ENCODE measurements around the gene PHRF1.

The PHRF1 gene

GRCh38 chr11:598005-598680 is 21.9 kb downstream of the PHRF1 start:
- no peaks in the 10 kb centered on the region for H3K9me2 ChIP-seq (replicated peaks; ENCODE audit: insufficient read depth, low read length)
- no peaks in the 10 kb centered on the region for H3K9me3 ChIP-seq (replicated peaks; ENCODE audit: insufficient read depth, low read length)
- no peak overlapping the region for H3K4me2 ChIP-seq (ENCODE audit: low read depth, low read length)
- no peaks in the 10 kb centered on the region for H3F3A ChIP-seq (ENCODE audit: insufficient read depth, low read length)
- peaks cover 19% of the 10 kb centered on the region; the same call in 1 of the 2 replicates for H3K36me3 ChIP-seq (replicated peaks; ENCODE audit: insufficient read depth, low read length)
- no peak overlapping the region for H2AFZ ChIP-seq (ENCODE audit: low read length)
- H3K27me3 ChIP-seq (replicated peaks; ENCODE audit: insufficient read depth, low read length), result no peaks in the 10 kb centered on the region
- DNase-seq, result no peak
- no peak overlapping the region for H3K4me3 ChIP-seq (ENCODE audit: low read length)
- peaks cover 59% of the 10 kb centered on the region for H3K79me2 ChIP-seq (ENCODE audit: low read length)
- no peaks in the 10 kb centered on the region for H4K20me1 ChIP-seq (ENCODE audit: insufficient read depth, low read length)
- TF ChIP-seq CTCF (IDR thresholded peaks at IDR 0.05; ENCODE audit: low read length) (no peak), EZH2phosphoT487 (IDR thresholded peaks at IDR 0.05; ENCODE audit: low read length) (no peak), EZH2 (optimal IDR thresholded peaks at IDR 0.05; ENCODE audit: low read depth, low read length) (no peak)
- no peak overlapping the region for H3K9ac ChIP-seq (ENCODE audit: low read length)
- no peaks in the 10 kb centered on the region for H3K4me1 ChIP-seq (ENCODE audit: low read length)
- H3K27ac ChIP-seq (ENCODE audit: low read length), result no peak overlapping the region

- H3K36me3 ChIP-seq (replicated peaks; ENCODE audit: insufficient read depth, low read length), result peaks cover 17% of the 10 kb centered on the region
- DNase-seq, result no peak
Observed at GRCh38 chr11:601573-602245, 25.4 kb downstream of the PHRF1 start.

GRCh38 chr11:603154-603553 is 26.9 kb downstream of the PHRF1 start:
- H3K79me2 ChIP-seq (ENCODE audit: low read length), result peaks cover 32% of the 10 kb centered on the region
- H3F3A ChIP-seq (ENCODE audit: insufficient read depth, low read length), result no peaks in the 10 kb centered on the region
- H3K4me2 ChIP-seq (ENCODE audit: low read depth, low read length), result no peak overlapping the region
- no peak overlapping the region for H3K4me3 ChIP-seq (ENCODE audit: low read length)
- TF ChIP-seq EZH2phosphoT487 (IDR thresholded peaks at IDR 0.05; ENCODE audit: low read length) (no peak), EZH2 (optimal IDR thresholded peaks at IDR 0.05; ENCODE audit: low read depth, low read length) (no peak), CTCF (IDR thresholded peaks at IDR 0.05; ENCODE audit: low read length) (no peak)
- DNase-seq, result no peak
- H3K4me1 ChIP-seq (ENCODE audit: low read length), result no peaks in the 10 kb centered on the region
- H3K9me3 ChIP-seq (replicated peaks; ENCODE audit: insufficient read depth, low read length), result no peaks in the 10 kb centered on the region
- peaks cover 20% of the 10 kb centered on the region; the same call in 1 of the 2 replicates for H3K36me3 ChIP-seq (replicated peaks; ENCODE audit: insufficient read depth, low read length)
- H3K27me3 ChIP-seq (replicated peaks; ENCODE audit: insufficient read depth, low read length), result no peaks in the 10 kb centered on the region
- no peak overlapping the region for H3K27ac ChIP-seq (ENCODE audit: low read length)
- no peaks in the 10 kb centered on the region for H3K9me2 ChIP-seq (replicated peaks; ENCODE audit: insufficient read depth, low read length)
- H3K9ac ChIP-seq (ENCODE audit: low read length), result no peak overlapping the region
- no peaks in the 10 kb centered on the region for H4K20me1 ChIP-seq (ENCODE audit: insufficient read depth, low read length)
- no peak overlapping the region for H2AFZ ChIP-seq (ENCODE audit: low read length)

More at GRCh38 chr11:601573-602245, 25.4 kb downstream of the PHRF1 start:
- Histone ChIP-seq H3K4me3 (ENCODE audit: low read length) (no peak overlapping the region), H3K27me3 (replicated peaks; ENCODE audit: insufficient read depth, low read length) (no peaks in the 10 kb centered on the region), H3K79me2 (ENCODE audit: low read length) (peaks cover 41% of the 10 kb centered on the region), H3K27ac (ENCODE audit: low read length) (no peak overlapping the region), H3K9ac (ENCODE audit: low read length) (no peak overlapping the region), H3K4me1 (ENCODE audit: low read length) (no peaks in the 10 kb centered on the region), H3F3A (ENCODE audit: insufficient read depth, low read length) (no peaks in the 10 kb centered on the region), H3K4me2 (ENCODE audit: low read depth, low read length) (no peak overlapping the region), H4K20me1 (ENCODE audit: insufficient read depth, low read length) (no peaks in the 10 kb centered on the region), H2AFZ (ENCODE audit: low read length) (no peak overlapping the region), H3K9me2 (replicated peaks; ENCODE audit: insufficient read depth, low read length) (no peaks in the 10 kb centered on the region), H3K9me3 (replicated peaks; ENCODE audit: insufficient read depth, low read length) (no peaks in the 10 kb centered on the region)
- no peak for TF ChIP-seq EZH2phosphoT487 (IDR thresholded peaks at IDR 0.05; ENCODE audit: low read length)
- no peak for TF ChIP-seq CTCF (IDR thresholded peaks at IDR 0.05; ENCODE audit: low read length)
- no peak for TF ChIP-seq EZH2 (optimal IDR thresholded peaks at IDR 0.05; ENCODE audit: low read depth, low read length)
